HG03103 (cell line): ENCODE measurements around the gene LMAN2L.

Experiments used
- ATAC-seq: cut with Tn5 transposase; IDR thresholded peaks from one replicate; pipeline ENCODE4 v1.9.1; 2021; ENCODE audit warnings: low read depth; ENCODE audit not compliant: unreplicated experiment

The LMAN2L gene, protein sequence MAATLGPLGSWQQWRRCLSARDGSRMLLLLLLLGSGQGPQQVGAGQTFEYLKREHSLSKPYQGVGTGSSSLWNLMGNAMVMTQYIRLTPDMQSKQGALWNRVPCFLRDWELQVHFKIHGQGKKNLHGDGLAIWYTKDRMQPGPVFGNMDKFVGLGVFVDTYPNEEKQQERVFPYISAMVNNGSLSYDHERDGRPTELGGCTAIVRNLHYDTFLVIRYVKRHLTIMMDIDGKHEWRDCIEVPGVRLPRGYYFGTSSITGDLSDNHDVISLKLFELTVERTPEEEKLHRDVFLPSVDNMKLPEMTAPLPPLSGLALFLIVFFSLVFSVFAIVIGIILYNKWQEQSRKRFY

DNA sequence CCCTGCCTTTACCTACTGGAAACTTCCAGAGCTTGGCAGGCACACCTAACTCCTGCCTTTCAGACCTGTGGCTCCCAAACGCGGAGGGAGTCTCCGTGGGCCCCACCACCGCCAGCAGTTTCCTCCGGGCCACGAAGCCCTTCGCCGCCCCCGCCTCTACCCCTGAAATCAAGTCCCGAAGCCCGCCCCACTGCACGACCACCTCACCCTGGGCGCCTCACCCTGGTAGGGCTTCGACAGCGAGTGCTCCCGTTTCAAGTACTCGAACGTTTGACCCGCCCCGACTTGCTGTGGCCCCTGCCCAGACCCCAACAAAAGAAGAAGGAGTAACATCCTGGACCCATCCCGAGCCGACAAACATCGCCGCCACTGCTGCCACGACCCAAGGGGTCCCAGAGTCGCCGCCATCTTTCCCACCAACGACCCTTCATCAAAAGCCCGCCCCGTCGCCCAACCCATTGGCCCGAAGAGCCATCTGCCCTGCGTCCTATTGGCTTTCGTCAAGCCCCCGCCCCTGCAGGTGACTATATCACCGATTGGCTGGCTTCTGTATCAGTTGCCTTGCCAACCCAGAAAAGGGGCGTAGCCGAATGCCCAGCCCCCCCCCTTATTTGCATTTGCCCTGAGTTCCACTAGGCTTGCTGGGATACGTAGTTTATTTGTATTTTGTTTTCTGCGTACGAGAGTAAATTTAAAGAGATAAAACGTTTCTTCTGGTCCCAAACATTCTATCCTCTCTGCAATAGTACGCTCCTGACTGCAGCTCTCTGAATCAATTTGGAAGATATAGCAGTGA is at the start of gene LMAN2L:
TSS of gene LMAN2L (minus strand) at position 432 of the 796 bp plus-strand sequence. CDS start at position 408, 24 bp downstream.
- ATAC-seq = peak; percentile 94

DNA sequence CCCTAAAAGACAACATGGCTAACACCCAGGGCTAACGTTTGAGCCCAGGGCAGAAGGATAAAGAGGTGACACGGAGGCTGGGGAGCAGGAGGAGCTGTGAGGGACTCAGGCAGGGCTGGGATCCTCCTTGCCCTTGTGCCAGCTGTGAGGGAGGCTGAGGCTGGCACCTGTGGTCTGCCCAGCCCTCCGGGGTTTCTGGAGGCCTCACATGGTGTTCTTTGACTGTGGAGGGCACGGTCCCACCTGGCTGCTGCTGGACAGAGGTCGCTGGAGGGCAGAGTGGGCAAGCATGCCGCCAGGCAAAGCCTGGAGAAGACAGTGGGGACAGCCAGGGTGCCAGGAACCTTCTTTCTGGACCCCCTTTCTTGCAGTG is 49.4 kb upstream of the LMAN2L start:
- ATAC-seq = no peak

DNA sequence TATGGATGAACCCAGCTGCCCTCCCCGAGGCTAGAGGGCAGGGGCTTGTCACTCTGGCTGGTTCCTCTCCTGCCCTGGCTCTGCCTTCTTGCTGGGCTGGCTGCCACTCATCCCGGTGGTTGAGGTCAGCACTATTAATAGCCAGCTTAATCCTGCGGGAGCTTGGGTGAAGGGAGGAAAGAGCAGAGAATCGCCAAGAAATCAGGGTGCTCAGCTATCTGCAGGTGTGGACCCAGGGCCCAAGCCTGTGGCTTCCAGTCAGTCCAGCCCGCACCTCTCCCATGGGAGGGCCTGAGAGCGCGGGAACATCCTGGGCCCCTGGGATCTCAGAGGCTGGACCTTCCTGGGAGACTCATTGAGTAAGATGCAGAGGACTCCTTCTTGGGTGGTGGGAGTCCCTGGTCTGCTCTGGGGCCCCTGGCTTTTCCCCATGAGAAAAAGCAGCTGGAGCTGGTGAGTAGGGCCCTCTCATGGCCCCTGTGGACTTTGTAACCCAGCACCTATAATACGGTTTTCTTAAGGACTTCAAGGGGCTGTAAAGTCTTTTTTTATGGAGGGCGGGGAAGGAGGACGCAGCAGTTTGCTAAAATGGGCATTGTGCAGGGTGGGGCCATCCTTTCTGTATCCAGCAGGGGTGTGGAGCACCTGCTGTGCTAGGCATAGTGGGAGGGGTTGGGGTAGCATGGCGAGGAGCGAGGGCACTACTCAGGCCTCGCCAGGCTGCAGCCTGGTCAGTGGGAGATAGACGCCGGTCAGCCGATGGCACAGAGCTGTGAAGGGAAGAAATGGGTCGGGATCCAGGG is 48.8 kb upstream of the LMAN2L start:
- ATAC-seq = no peak

DNA sequence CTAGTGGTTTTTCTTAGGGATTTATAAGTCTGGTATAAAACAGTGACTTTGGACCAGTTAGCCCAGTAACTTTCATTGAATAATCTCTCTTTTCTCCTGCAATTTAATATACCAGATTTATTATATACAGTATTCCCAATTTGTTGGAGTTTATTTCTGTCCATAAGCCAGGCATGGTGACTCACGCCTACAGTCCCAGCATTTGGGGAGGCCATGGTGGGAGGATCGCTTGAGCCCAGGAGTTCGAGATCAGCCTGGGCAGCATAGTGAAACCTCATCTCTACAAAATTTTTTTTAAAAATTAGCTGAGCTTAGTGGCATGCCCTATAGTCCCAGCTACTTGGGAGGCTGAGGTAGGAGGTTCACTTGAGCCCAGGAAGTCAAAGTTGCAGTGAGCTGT is 47.5 kb upstream of the LMAN2L start:
- ATAC-seq = no peak

DNA sequence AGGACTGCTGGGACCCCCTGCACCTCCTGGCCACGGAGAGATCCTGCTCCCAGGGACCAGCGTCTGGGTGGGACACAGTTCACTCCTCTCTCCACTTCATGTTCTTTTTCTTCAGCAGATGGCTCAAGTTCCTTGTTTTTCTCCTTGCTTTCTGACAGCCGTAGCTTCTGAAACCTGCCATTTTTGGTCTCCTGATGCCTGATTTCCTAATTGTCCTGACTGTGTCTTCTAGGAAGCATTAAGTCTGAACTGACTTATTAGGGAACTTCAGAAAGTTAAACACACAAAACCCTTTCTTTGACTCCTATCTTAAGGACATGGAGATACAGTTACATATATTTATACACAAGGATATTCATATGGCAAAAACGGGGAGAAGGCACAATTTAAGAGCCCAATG is 43.5 kb upstream of the LMAN2L start:
- ATAC-seq = no peak

DNA sequence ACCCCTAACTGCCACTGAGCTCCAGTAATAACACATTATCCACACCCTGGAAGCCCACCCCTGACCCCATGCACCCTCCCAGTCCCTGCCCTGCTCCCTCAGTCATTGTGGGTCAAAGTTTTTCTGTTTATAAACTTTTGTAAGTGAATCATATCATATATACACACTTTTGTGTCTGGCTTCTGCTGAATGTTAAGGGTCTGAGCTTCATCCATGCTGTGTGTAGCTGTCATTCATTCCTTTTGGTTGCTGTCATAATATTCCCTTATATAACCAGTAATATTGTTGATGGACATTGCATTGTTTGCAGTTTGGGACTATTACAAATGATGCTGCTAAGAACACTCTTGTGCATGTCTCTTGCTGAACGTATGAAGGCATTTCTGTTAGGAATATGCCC is 35.3 kb upstream of the LMAN2L start:
- ATAC-seq = no peak

DNA sequence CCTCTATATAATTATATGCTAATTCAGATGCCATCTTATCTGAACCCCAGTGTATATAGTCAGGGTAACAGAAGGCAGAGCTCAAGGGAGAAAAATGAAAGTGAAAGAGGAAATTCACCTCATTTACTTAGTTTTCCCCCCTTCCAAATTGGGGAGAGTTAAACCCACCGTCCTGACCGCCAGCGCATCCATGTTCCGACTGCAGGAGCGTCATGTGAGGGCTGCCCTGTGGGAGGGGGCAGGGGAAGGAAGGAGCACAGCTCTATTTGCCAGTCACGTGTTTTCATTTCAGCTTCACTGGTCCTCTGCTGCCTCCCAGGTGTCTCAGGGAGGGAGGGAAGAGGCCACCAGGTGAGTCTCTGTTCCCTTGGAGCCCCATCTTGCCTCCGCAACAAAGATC is 34.1 kb upstream of the LMAN2L start:
- ATAC-seq = no peak

DNA sequence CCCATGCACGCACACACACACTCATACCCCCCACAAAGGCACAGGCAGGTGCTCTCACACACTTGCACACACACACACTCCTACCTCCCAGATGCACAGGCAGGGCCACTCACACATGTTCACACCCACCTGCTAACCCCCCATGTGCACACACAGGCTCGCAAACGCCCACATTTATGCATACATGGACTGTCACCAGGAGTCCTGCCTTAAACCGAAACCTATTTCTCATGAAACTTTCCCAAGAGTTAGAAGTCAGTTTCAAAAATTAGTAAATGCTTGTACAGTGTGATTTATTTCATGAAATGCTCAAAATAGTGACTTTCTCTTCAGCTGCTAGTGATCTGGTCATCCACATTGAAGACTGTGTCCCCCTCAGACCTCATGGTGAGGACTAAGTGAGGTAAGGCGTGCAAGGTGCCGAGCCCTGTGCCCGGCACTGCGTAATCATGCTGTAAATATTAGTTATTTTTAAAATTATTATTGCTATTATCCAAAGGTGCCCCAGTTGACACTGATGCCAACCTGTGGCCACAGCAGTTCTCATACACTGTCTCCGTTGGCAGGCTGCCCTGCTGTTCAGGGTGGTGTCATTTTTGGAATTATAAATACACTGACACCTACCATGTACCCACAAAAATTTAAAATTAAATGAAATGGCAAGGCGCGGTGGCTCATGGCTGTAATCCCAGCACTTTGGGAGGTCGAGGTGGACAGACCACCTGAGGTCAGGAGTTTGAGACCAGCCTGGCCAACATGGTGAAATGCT is 33.2 kb upstream of the LMAN2L start:
- ATAC-seq = no peak

DNA sequence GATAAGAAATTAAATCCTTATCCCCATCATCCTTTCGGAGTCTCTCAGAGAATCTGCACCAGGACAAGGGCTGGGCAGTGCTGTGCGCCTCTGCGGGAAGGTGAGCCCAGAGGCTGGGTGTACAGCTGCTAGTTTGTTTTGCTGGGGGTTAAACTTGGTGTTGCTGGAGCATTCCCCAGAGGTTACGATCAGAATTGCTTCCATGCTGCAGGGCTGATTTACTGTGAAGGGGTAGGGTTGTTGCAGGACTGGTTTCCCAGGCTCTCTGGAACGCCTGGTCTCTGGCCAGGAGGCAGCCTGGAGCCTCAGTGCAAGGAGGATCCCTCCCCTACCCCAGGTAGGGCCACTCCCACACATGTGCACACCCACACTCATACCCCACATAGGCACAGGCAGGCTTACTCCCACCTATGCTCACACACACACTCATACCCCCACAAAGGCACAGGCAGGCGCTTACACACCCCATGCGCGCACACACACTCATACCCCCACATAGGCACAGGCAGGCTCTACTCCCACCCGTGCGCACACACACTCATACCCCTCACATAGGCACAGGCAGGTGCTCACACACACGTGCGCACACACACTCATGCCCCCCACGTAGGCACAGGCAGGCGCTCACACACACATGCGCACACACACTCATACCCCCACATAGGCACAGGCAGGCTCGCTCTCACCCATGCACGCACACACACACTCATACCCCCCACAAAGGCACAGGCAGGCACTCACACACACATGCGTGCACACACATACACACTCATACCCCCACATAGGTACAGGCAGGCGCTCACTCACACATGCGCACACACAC is 32.1 kb upstream of the LMAN2L start:
- no peak for ATAC-seq

DNA sequence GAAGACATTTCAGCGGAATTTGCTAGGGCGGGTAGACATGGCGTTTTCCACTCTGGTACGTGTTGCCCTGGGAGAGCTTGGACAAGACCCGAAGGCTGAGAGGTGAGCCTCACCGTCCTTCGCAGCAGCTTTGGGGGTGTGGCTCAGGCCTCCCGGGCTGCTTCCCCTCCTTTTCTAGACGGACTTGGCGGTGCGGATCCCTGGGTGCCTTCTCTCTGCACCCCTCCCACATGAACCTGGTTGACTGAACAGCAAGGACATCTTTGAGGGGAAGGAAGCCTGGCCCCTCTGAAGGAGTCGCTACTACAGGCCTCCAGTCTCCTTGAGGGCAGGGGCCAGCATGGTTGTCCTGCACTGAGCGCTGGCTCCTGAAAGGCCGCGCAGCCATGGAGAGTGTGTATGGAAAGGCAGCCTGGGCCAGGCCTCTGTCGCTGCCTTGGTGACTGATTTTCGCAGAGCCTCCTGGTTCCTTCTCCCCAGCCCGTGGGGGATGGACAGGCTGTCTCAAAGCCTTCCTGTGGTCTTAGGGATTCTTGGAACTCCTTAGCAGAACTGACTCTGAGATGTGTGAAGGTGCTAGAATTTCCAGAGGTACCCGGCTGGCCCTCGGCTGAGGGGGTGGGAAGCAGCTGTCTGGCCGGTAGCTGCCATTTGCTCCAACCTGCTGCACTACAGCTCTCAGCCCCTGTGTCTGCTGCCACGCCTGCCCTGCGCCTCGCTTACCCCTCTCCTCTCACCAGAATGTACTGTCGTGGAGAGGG is 30.8 kb upstream of the LMAN2L start:
- no peak for ATAC-seq

DNA sequence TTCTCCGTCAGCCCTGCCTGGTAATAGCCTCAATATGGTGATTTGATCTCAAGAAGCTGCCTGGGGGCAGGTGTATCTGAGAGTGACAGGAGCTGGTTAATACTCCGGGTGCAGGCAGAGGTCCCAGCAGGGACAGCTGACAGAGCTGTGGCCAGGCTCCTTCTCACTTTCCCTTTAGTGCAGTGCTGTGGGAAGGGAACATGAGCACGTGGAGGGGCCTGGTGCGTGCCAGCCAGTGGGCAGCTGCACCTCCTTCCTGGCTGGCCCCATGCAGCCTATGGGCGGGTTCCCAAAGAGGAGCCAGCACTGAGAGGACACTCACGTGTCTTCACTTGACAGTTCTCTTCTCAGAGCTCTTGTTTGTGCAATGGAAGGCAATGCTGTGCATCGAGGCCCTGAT is 29.9 kb upstream of the LMAN2L start:
- ATAC-seq = no peak

DNA sequence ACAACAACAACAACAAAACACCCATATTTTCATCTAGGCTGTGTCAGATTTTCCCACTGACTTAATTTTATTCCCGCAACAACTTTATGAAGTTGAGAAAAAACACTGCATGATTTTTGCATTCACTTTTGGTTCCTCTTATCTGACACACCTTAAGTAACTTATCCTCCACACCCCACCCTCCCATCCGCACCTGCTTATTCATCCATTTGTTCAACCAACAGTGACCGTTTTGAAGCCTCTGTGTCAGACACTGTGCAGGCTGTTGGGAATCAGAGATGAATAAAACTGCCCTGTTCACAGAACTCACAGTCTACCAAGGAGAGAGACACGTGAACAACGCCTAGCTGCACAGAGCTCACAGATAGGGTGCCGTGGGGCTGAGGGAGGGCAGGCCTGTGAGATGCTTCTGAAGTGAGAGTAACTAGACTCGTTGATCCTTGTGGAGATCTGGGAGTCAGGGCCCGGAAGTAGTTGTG is 28.3 kb upstream of the LMAN2L start:
- ATAC-seq = peak; percentile 44

DNA sequence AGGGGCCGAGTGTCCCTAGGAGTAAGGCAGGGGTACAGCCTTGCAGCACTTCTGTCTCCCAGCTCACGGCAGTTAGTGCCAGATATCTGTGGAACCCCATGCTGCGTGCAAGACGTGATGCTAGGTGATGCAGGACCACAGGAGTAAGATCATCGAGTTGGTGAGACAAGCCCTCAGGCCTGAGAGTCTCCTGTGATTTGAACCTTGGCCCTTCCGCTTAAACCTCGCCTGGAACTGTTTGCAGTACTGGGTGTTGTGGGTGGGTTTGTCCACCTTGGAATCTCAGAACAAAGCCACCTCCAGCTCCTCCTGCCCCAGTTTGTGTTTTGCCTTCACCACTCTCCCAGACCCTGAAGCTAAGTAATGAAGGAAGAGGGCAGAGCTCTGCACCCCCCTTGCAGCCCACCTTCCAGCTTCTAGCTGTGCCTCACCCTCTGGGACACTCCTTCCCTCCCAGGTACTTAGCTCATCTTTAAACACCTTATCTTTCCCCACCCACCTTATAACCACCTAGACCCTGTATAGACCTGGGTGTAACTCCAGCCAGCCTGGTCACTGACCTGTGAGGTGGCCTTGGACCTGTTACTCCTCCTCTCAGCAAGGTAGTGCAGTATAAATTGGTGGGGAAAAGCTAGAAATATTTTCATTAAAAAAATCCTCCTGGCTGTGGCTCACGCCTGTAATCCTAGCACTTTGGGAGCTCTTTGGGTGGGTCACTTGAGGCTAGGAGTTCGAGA is 27.4 kb upstream of the LMAN2L start:
- no peak for ATAC-seq

DNA sequence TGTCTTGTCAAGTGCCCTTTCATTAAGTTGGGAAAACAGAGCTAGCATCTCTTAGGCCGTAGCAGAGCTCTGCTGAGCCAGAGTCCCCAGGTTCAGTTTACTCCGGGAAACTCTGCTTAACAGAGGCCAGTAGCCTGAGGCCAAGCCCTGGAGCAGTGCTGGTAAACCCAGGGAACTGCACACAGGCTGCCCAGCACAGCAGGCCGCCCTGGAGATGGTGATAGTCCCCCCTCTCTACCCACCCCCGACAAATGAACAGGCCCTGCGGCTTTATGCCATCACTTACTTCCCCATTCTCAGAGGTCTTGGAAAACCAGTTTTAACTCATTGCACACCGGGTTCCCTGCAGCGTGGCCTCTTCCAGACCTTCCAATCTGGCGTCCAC is 24.4 kb upstream of the LMAN2L start:
- no peak for ATAC-seq

DNA sequence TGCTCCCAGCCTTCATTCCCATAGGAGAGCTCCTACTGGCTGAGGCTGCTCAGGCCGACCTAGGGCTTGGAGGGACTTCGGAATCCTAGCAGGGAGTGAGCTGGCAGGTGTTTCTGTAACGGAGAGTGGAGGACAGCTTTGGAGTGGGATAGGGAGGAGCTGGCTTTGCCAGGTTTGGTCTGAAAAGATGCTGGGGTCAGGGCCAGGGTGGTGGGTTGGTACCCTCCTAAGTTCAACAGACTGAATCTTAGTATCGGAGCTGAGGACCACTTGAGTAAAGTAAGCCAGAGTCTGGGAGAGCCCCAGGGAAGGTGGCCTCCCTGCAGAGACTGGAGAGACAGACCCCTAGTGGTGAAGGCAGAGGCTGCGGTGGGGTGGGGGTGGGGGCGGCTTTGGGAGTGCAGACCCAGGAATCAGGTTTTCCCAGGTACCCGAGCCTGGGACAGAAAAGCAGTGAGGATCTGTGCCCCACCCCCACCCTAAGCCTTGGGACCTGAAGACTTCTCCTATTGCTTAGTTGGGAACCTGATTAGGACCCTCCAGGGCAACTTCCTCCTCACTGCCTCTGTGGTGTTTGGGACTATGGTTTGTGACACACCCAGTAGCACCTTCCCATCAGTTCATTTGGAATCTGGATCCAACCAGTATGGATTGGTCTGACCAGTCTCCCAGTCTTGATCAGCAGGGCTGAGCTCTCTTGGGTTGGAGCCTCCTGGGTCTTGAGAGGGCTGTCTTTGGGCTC is 23.8 kb upstream of the LMAN2L start:
- ATAC-seq = no peak

DNA sequence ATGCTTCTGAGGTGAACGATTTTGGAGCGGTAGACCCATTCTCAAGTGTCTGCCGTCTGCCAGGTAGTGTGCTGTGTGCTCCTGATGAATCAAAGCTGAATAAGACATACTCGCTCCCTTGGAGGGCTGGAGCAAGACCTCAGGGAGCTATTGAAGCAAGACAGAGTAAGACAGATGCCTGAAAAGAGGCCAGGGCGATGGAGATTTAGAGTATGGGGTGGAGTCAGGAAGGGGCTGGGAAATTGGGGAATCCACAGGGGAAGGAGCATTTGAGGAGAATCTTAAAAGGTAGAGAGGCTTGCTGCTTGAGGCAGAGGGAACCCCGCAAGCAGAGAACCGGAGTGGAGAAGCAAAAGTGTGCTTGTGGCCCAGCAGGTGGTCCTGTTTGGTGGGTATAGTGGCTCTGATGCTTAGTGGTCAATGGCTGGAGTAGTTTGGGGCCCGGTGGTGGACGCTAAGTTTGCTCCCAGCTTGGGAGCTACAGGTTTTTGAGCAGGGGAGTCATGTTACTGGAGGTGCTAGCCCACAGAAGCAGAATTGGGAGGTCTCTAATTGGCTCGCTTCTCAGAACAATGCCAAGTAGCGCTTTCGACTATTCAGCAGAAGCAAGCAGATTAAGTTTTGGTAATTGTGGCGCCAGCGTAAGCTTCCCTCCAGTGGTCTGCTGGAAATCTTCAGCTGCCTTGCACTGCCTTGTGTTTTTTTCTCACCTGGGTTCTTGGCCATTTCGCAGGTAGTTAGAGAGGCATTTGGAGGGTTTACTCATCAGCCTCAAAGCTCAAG is 22.9 kb upstream of the LMAN2L start:
- no peak for ATAC-seq
